PFSK-1 (cell line): ENCODE data around the gene PRPF6.

ENCODE experiments used
- FOXP2 ChIP-seq: optimal IDR thresholded peaks from 2 replicates; pipeline ENCODE3; 2011; ENCODE audit warnings: borderline replicate concordance, control low read depth, inconsistent platforms; ENCODE audit not compliant: insufficient read depth; ENCODE audit errors: extremely low read length, extremely low read depth
- POLR2AphosphoS5 ChIP-seq: IDR thresholded peaks from 2 replicates; pipeline ENCODE4 v1.6.1; 2012; ENCODE audit warnings: low read depth, mild to moderate bottlenecking, control low read depth, low read length, moderate library complexity
- SIN3A ChIP-seq: IDR thresholded peaks from 2 replicates; pipeline ENCODE4 v1.6.1; 2012; ENCODE audit warnings: mild to moderate bottlenecking, low read length, moderate library complexity, borderline replicate concordance; ENCODE audit not compliant: insufficient read depth
- TAF1 ChIP-seq: IDR thresholded peaks from 2 replicates; pipeline ENCODE4 v1.6.1; 2012; ENCODE audit warnings: low read length, control low read depth, borderline replicate concordance; ENCODE audit not compliant: insufficient read depth

DNA sequence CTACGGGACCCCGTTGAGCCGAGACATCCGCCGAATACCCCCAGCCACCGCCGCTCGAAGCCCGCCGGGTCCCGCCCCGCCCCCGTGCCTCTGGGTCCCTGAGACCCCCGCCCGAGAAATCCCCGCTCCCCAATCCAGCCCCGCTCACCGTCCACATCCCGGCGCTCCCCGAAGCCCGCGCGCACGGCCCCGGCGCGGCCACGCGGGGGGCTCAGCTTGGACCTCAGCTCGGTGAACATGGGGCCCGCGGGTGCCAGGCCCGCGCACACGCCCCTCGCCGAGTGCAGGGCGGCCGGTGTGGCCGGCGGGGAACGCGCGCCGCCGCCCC is 1.7 kb upstream of the PRPF6 start:
- TF ChIP-seq POLR2AphosphoS5, result no peak
- no peak for TF ChIP-seq TAF1
- no peak for TF ChIP-seq SIN3A
- TF ChIP-seq FOXP2, result no peak
